ENCODE measurements around the gene PRSS22.

PRSS22 gene, protein sequence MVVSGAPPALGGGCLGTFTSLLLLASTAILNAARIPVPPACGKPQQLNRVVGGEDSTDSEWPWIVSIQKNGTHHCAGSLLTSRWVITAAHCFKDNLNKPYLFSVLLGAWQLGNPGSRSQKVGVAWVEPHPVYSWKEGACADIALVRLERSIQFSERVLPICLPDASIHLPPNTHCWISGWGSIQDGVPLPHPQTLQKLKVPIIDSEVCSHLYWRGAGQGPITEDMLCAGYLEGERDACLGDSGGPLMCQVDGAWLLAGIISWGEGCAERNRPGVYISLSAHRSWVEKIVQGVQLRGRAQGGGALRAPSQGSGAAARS

DNA sequence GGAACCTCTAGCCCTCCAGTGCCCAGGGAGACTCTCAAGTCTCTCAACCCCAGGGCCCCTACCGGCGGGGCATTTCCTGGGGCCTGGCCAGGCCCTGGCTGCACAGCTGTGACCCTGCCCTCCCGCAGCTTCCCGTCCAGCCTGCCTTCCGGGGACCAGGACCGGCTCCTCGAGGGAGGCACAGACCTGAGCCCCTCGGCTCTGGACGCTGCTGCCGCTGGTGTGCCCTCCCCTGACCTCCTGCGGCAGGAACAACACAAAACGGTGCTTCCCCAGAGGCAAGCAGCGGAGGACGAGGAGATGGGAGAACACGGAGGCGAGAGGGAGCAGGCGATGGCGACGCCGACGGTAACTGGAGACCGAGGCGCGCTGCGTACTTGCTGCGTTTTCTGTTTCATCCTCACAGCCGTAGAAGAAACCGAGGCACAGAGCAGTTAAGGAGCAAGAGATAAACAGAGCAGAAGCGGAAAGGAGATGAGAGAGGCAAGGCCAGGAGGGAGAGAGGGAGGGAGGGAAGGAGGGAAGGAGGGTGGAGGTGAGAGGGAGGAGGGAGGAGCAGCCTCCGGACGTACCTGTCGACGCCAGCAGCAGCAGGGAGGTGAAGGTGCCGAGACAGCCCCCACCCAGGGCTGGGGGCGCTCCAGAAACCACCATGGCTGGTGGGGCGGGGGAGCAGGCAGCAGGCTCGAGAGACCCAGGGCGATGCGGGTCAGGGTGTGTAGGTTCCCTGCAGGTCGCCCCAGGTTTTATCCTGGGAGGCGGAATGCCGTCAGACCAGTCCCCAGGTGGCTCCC is at the start of gene PRSS22:
TSS of gene PRSS22 (minus strand) at position 720 of the 794 bp plus-strand sequence. CDS start at position 654, 66 bp downstream.
- peak; percentile 65 for DNase-seq (ENCODE audit: low spot score)

DNA sequence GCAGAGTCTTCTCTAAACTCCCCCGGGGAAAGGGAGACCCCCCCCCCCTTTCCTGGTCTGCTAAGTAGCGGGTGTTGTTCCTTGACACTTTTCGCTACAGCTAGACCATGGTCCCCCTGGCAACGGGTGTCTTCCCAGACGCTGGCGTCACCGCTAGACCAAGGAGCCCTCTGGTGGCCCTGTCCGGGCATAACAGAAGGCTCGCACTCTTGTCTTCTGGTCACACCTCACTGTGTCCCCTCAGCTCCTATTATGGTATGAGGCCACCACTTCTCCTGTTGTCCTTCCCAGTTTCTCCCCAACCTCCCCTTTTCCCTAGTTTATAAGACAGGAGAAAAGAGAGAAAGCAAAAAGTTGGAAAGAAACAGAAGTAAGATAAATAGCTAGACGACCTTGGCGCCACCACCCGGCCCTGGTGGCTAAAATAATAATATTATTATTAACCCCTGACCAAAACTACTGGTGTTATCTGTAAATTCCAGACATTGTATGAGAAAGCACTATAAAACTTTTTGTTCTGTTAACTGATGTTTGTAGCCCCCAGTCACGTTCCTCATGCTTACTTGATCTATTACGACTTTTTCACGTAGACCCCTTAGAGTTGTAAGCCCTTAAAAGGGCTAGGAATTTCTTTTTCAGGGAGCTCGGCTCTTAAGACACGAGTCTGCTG is 49.2 kb upstream of the PRSS22 start:
- peak; percentile 70 for DNase-seq (ENCODE audit: low spot score)

DNA sequence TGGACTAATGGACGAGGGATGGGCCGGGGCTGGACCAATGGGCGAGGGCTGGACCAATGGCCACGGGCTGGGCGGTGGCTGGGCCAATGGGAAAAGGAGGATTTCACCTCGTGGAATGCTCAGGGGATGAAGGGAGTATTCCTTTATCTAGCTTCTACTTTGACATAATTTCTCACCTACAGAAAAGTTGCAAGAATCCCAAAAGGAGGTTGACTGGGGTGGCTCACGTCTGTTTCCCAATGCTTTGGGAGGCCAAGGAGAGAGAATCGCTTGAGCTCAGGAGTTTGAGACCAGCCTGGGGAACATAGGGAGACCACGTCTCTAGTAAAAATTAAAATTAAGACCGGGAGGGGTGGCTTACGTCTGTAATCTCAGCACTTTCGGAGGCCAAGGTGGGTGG is 48.0 kb upstream of the PRSS22 start:
- no peak for DNase-seq (ENCODE audit: low spot score)

DNA sequence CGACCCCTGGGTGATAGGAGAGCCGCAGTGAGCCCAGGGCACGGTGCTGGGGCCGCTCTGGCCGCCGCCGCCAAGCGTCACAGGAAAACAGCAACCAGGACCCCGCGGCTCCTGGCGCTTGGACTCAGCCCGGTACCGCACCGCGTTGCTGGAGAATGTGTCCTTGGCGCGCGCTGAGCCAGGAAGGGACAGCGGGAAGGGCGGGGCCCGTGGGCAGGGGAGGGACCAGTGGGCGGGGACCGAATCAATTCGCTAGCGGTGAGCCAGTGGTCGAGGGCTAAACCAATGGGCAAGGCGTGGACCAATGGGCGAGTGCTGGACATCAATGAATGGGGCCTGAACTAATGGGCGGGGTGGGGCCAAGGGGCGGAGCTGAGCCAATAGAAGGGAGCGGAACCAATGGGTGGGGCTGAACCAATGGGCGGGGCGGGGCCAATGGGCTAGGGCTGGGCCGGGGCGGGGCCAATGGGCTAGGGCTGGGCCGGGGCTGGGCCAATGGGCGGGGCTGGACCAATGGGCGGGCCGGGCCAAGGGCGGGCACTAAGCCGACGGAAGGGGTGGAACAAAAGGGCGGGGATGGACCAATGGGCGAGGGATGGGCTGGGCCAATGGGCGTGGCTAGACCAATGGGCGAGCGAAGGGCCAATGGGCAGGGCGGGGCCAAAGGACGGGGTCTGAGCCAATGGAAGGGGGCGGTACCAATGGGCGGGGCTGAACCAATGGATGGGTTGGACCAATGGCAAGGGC is 47.4 kb upstream of the PRSS22 start:
- peak; percentile 99 for DNase-seq (ENCODE audit: low spot score)

DNA sequence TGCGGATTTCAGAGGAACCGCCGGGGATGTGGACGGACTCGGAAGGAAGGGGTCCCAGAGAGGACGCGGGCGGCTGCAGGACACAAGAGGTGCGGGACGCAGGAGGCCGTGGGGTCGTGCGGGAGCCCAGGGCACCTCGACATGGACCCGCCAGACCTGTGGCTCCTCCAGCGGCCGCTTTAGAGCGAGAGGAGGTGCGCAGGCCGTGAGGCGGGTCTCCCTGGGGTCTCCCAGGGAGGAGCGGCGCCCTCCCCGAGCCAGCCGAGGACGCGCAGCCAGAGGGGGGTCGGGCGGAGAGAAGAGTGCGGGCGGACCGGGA is 46.9 kb upstream of the PRSS22 start:
- DNase-seq (ENCODE audit: low spot score): no peak

DNA sequence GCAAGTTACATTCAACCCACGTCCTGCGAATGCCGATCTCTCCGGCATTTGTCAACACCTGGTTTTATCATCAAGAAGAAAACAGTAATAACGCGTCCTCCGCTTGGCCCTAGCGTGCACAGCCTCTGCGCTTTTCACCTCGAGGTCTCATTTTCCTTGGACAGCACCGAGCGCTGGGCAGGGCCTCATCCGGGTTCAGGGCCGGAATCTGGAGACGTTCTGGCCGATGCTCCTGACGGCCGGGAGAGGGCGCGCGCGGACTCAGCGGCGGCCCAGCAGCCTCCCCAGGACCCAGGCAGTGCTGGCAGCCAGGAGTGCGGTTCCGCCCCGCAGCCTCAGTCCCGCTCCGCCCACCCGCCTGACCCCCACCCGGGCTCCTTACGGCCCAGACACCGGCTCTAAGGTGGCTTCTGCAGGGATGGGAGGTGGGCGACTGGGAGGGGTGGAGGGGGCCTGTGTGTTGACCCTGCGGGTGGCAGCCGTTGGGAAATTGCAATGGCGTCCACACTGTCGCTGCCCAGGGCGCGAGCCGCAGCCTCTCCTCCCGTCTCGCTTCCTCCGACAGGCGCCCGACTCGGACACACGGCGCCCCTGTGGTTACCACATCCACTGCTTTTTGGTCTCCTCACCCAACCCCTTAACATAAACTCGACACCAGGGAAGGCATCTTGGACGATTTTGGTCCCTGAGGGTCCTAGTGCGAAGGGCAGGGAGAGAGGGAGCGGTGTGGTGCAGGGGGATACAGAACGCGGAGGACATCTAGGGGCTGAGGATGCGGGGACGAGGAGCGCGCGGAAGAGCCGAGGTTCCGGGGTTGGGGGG is 46.3 kb upstream of the PRSS22 start:
- peak; percentile 89 for DNase-seq (ENCODE audit: low spot score)

DNA sequence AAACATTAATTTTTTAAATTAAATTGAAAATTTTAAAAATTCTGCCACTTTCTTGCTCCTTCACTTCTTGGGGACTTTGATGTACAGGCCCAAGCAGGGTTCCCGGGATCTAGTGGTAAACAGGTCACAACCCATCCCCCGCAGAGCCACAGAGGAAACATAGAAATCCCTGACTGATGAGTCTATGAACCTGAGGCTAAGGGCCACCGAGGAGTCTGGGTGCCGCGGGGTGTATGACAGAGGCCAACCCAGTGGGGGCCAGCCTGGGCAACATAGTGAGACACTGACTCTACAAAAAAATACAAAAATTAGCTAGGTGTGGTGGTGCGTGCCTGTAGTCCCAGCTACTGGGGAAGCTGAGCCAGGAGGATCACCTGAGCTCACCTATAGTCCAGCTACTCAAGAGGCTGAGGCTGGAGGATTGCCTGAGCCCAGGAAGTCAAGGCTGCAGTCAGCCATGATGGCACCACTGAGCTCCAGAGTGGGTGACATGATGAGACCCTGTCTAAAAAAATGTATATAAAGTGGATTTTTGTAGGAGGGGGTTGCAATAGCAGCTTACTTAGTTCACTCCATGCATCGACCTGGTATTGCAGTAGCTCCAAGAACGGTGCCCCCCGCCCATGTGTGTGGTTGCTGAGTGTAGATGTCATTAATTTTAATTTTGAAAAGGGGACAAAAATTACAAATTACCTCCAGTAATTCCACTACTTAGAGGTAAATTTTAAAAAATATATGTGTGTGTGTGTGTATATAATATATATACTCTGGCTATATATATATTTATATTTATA is 44.6 kb upstream of the PRSS22 start:
- DNase-seq (ENCODE audit: low spot score): no peak

DNA sequence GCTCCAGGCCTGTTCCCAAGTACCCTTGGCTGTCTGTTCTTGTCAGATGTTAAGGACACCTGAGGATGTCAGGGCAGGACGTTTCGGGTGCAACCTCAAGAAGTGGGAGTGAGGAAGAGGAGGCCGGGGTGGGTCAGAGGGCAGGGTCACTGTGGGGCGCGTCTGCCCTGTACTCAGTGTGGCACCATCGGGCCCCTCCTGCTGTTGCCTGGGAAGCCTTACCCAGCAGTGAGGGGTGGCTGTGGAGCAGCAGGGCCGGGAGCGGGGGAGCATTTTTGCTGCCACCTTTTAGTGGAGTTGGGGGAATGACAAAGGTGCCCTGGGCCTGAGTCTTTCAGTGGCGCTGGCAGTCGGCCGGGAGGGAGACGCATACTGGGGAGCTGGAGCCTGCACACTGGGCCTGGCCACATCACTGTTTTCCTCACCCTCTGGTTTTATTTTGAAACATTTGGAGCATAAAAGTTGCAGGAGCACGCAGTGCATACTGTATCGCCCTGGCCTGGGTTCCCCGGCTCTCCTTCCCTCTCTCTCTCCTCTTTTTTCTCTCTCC is 42.6 kb upstream of the PRSS22 start:
- no peak for DNase-seq (ENCODE audit: low spot score)

DNA sequence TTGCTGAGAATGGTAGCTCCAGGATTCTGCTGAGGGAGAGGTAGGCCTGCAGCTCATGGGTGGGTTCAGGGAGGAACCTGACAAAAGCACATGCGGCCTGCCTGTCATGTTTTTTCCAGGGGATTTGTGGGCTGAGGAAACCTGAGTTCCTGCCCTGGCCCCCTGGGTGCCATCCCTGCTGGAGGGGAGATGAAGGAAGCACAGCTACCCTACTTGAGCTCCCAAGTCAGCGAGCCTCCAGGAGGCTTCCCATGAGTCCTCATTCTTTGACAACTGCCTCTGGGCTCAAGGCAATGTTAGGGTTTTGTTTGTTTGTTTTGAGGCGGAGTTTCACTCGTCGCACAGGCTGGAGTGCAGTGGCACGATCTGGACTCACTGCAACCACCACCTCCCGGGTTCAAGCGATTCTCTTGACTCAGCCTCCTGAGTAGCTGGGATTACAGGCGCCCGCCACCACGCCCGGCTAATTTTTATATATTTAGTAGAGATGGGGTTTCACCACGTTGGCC is 41.6 kb upstream of the PRSS22 start:
- DNase-seq (ENCODE audit: low spot score): no peak

DNA sequence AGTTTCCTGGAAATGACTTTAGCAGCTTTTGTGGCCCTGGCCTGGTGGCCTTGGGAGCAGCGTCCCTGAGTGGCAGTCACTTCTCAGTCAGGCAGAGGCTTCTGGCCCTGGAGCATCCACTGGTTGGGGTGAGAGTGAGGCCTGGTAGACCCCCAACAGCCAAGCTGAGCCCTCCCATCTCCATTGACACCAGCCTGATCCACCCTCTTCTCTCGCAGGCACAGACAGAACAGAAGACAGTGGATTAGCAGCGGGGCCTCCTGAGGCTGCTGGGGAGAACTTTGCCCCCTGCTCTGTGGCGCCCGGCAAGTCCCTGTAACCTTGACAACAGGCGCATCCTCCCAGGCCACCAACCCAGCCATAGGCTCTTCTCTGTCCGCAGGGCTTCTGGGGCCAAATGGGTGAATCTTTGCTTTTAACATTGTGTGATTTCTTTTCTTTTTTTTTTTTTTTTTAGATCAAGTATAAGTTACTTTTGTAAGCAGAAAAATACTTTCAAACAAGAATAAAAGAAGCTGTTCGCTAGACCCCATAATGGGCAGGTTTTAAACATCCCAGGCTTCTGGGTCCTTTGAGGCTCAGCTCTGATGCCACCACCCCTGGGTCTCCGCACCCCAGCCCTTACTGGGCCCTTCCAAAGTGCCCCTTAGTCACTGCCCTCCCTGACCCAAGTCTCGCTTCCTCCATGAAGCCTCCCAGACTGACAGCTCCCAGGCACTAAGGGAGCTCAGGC is 41.0 kb upstream of the PRSS22 start:
- DNase-seq (ENCODE audit: low spot score): no peak

DNA sequence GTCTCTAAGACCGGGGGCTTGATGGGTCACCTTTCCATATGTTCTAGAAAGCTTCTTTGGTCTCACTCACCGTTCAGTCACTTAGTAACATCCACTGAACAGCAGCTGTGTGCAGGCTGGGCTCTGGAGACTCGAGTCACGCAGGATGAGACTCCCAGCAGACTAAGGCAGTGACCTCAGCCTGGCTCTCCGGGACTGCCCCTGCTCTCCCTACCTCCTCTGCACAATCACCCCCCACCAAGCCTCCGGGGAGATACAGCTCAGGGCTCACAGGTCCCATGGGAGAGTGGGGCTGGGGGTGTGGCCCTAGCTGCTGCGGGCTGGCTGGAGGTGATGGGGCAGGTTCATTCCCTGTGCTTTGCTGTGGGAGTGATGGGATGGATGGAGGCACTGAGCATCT is 39.1 kb upstream of the PRSS22 start:
- peak; percentile 79 for DNase-seq (ENCODE audit: low spot score)

DNA sequence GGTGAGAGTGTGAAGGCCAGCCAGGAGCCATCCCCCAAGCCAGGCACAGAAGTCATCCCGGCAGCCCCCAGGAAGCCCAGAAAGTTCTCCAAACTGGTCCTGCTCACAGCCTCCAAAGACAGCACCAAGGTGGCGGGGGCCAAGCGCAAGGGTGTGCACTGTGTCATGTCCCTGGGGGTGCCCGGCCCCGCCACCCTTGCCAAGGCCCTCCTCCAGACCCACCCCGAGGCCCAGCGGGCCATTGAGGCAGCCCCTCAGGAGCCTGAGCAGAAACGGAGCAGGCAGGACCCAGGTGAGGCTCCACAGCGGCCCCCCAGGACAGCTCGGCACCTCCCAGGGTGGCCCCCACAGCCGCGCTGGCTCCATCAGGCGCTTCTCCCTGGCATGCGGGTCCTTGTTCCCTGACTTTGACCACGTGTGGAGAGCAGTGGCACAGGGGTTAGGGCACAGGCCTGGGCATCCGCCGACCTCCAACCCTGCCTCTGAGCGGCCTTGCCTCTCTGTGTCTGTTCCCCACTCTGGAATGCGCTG is 38.6 kb upstream of the PRSS22 start:
- no peak for DNase-seq (ENCODE audit: low spot score)

DNA sequence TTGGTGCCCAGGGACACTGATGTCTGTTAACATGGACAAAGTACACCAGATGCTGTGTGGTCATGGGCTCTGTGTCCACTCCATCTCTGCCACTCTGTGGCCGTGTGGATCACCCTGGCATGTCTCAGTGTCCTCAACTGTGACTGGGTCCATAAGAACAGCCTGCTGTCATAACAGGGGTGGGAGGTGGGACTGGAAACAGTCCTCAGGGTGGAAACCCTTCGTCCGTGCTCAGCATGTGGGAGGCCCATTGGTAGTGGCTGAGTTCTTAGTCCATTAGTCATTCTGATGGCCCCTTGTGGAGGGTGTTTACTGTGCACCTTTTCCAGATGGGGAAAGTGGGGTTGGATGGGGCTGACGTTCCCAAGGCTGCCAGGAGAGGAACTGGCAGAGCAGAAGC is 37.8 kb upstream of the PRSS22 start:
- DNase-seq (ENCODE audit: low spot score): peak; percentile 80

DNA sequence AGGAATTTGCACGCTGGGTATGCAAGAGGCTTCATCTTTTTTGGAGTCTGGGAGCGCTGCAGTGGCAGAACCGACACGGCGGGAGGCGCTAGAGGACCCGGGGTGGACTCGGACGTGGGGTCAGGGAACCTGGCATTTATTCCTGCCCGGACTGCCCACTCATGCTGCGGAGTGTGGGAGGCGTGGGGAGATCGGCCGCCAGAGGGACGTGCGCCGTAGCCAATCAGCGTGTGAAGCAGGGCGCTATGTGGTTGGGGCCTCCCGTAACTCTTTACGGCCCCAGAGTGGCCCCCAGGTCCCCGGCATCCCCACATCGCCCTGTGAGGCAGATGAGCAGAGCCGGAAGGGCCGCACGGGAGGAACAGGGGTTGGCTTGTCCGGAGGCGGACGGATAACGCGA is 36.3 kb upstream of the PRSS22 start:
- no peak for DNase-seq (ENCODE audit: low spot score)

DNA sequence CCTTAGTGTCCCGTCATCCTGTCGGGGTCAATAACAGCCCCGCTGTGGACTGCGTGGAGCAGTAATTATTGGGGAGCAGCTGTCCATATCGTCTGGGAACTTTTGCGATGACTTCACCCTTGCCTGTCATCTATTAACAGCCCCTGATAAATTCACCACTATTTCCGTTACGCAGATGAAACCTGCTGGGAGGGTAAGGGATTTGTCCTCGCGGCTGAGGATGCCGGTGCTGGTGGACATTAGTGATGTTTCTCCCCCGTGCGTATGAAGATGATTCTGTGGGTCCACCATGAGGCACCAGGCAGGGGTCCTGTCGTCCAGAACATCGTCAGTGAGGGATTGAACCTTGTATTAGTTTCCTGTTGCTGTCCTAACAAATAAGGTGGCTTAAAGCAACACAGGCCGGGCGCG is 26.1 kb upstream of the PRSS22 start:
- no peak for DNase-seq (ENCODE audit: low spot score)

DNA sequence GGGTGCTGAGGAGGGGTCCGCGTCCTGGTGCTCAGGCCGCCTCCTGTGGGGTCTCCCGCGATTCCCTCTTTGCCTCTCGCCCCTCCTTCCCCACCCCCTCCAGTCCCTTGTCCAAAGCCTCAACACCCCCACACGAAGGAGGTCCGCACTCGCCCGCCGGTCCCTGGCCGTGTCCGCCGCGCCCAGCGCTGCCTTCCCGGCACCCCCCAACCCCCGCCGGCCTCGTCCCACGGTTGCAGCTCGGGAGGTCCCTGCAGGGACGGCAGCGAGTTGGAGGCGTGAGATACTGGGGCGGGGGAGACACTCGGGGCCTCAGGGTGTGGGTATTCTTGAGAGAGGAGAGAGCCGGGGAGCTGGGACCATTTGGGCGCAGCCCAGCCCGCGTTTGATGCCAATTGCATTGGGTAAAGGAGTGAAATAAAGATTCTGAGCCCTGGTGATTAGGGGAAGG is 25.5 kb upstream of the PRSS22 start:
- DNase-seq (ENCODE audit: low spot score): peak; percentile 6

DNA sequence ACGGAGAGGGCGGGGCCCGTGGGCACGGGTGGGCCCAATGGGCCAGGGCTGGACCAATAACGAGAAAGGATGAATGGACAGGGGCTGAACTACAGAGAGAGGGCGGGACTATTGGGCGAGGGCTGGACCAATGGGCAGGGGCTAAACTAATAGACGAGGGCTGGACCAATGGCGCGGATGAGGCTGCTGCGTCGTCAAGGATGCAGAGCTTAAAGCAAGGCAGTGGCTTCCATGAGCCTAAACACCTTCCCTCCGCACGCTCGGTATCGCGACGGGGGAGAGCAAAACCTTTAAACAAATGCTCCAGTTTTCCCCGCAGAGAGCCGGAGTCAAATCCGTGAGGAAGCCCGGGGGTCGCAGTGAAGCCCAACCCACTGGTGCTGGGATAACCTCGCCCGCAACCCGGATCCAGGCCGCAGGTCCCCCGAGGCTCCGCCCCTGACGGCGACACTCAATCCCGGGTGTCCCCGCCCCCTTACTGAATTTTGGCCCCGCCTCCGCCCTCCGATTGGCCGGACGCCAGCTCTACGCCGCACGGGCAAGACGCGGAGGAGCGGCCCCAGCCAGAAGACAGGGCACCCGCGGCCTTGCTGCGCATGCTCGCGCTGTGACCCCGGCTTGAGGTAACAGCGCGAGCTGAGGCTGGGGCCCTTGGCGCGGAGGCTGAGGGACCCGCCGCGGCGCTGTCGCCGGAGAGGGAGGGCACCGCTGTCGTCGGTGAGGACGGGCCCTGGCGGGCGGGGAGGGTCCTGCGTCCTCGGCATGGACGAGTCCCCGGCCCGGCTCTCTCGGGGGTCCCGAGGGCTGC is 24.9 kb upstream of the PRSS22 start, which contains the start of gene FLYWCH2:
TSS of gene FLYWCH2 (plus strand) at position 566 of the 808 bp plus-strand sequence. CDS start 13,235 bp downstream, outside the sequence.
- DNase-seq (ENCODE audit: low spot score): peak; percentile 98

Measured in kidney tubule cell (primary cell).